B cell (primary cell): ENCODE data around the gene SCO2. TPM values are rescaled to one million over a fixed set of nuclear protein-coding genes. Genes with fewer than 3 reads are reported as not detected.

ENCODE experiments used
- ATAC-seq: fragments of 200-7000 bp; cut with Tn5 transposase; one replicate; pipeline ENCODE4 v1.10.0; 2021; ENCODE audit warnings: low read depth, mild to moderate bottlenecking, moderate number of reproducible peaks, moderate library complexity
- CTCF ChIA-PET: fragments of 350-600 bp; sonication (Branson Sonifier 250); formaldehyde crosslinking; loops from one replicate; lab custom pipeline; 2021; ENCODE audit warnings: antibody characterized with exemption, inconsistent platforms; lab: Charles Lee
- POLR2A ChIA-PET: fragments of 350-600 bp; sonication (Branson Sonifier 250); formaldehyde crosslinking; loops from one replicate; lab custom pipeline; 2021; ENCODE audit warnings: antibody characterized with exemption; lab: Charles Lee
- DNase-seq: peaks from one replicate; pipeline ENCODE4 v3.0.0; 2013
- H2AFZ ChIP-seq: 2 replicates; pipeline ENCODE4 v1.6.1; 2012; ENCODE audit warnings: mild to moderate bottlenecking, low read depth, low read length; ENCODE audit not compliant: insufficient read depth, poor library complexity, severe bottlenecking
- H3K27ac ChIP-seq, 2 donors: 1 replicate in 1 of 2; 2 replicates in 1 of 2; pipeline ENCODE4 v1.5.1; 2012 to 2013; ENCODE audit warnings: low read length in 2 of 2, mild to moderate bottlenecking in 2 of 2, moderate library complexity in 1 of 2
- H3K27me3 ChIP-seq, 4 experiments: fragments of 200-600 bp in 1 of 4; sonication (generic) in 1 of 4; replicated peaks in 1 of 4; 1 replicate in 2 of 4; 2 replicates in 2 of 4; pipeline versions ENCODE4 v1.6.1 to v1.7.0; 2013 to 2016; ENCODE audit warnings: low read length in 3 of 4, mild to moderate bottlenecking in 2 of 4, mixed read lengths in 1 of 4, moderate library complexity in 1 of 4; ENCODE audit not compliant: insufficient read depth in 4 of 4, control insufficient read depth in 3 of 4; ENCODE audit errors: control extremely low read depth in 1 of 4
- H3K36me3 ChIP-seq, 2 experiments: replicated peaks in 1 of 2; 1 replicate in 1 of 2; 2 replicates in 1 of 2; pipeline versions ENCODE4 v1.6.1 to v1.7.1; 2013; ENCODE audit warnings: low read length in 1 of 2; ENCODE audit not compliant: insufficient read depth in 2 of 2, control insufficient read depth in 1 of 2; ENCODE audit errors: control extremely low read depth in 1 of 2, extremely low read depth in 1 of 2
- H3K4me1 ChIP-seq, 2 donors: fragments of 200-600 bp in 1 of 2; sonication (generic) in 1 of 2; 1 replicate in 1 of 2; 2 replicates in 1 of 2; pipeline versions ENCODE4 v1.5.1 to v1.6.1; 2013 to 2017; ENCODE audit warnings: low read length in 2 of 2; ENCODE audit not compliant: control insufficient read depth in 2 of 2, insufficient read depth in 2 of 2
- H3K4me2 ChIP-seq: replicated peaks from 2 replicates; pipeline ENCODE3; 2012; ENCODE audit warnings: mild to moderate bottlenecking, low read depth, low read length; ENCODE audit not compliant: poor library complexity, severe bottlenecking
- H3K4me3 ChIP-seq, 5 experiments: fragments of 200-600 bp in 1 of 5; sonication (generic) in 1 of 5; 1 replicate in 3 of 5; 2 replicates in 2 of 5; pipeline versions ENCODE4 v1.5.1 to v1.7.0; 2011 to 2016; ENCODE audit warnings: low read length in 4 of 5, mild to moderate bottlenecking in 4 of 5, low read depth in 2 of 5, control low read depth in 1 of 5, moderate library complexity in 1 of 5; ENCODE audit not compliant: insufficient read depth in 1 of 5; ENCODE audit errors: control extremely low read depth in 1 of 5, extremely low read depth in 1 of 5
- H3K79me2 ChIP-seq: fragments of 200-600 bp; sonication (generic); one replicate; pipeline ENCODE4 v1.6.0; 2016; ENCODE audit warnings: low read length; ENCODE audit not compliant: control insufficient read depth, insufficient read depth
- H3K9ac ChIP-seq: fragments of 200-600 bp; sonication (generic); 2 replicates; pipeline ENCODE4 v1.6.1; 2017; ENCODE audit warnings: mild to moderate bottlenecking, low read length, moderate library complexity
- H3K9me3 ChIP-seq, 3 donors: one replicate each; pipeline versions ENCODE4 v1.6.1 to v1.7.1; 2013; ENCODE audit warnings: low read length in 2 of 3; ENCODE audit not compliant: control insufficient read depth in 2 of 3, insufficient read depth in 1 of 3; ENCODE audit errors: control extremely low read depth in 1 of 3
- H4K20me1 ChIP-seq: 2 replicates; pipeline ENCODE4 v1.6.0; 2012; ENCODE audit warnings: mild to moderate bottlenecking, low read length; ENCODE audit not compliant: insufficient read depth, control insufficient read depth, poor library complexity, severe bottlenecking
- H3K27ac Mint-ChIP-seq: one replicate; pipeline ENCODE4 v1.8.0; 2021; ENCODE audit warnings: mixed read lengths
- H3K27me3 Mint-ChIP-seq: one replicate; pipeline ENCODE4 v1.8.0; 2021; ENCODE audit warnings: mixed read lengths
- H3K4me1 Mint-ChIP-seq: one replicate; pipeline ENCODE4 v1.8.0; 2021; ENCODE audit warnings: mixed read lengths
- H3K4me3 Mint-ChIP-seq: one replicate; pipeline ENCODE4 v1.8.0; 2021; ENCODE audit warnings: mixed read lengths
- H3K9me3 Mint-ChIP-seq: one replicate; pipeline ENCODE4 v1.8.0; 2022; ENCODE audit warnings: mixed read lengths; ENCODE audit not compliant: insufficient read depth
- EZH2 ChIP-seq: IDR thresholded peaks from 2 replicates; pipeline ENCODE4 v1.6.1; 2012; ENCODE audit warnings: borderline replicate concordance, low read depth, mild to moderate bottlenecking, moderate library complexity, low read length; ENCODE audit not compliant: insufficient read depth, poor library complexity, severe bottlenecking
- WGBS: methylation state at CpG from one replicate; pipeline ENCODE4 v1.1.5; 2013; ENCODE audit warnings: missing lambda C conversion rate; ENCODE audit not compliant: insufficient coverage; 5-methylcytosine and 5-hydroxymethylcytosine counted together
- intact Hi-C: fragments of 100-400 bp; cut with micrococcal nuclease; formaldehyde crosslinking; loops from one replicate; pipeline ENCODE4 v1.10.0; 2022
- polyA plus RNA-seq: library from polyadenylated mRNA; depleted of rRNA; stranded (reverse); fragments of >200 nt; gene quantifications from 2 replicates; pipeline ENCODE4 v1.2.3, GENCODE V29; 2012
- total RNA-seq, 2 donors: library from RNA; stranded (reverse); fragments of 120-200 nt in 1 of 2; gene quantifications; 1 replicate in 1 of 2; 2 replicates in 1 of 2; pipeline versions ENCODE4 v1.2.3 to v1.2.4, GENCODE V29; 2013 to 2022
- TF ChIP-seq, protein P1 (sequence below): fragments of 200-600 bp; IDR thresholded peaks from one replicate; pipeline ENCODE4 v1.8.0; 2022; ENCODE audit warnings: antibody characterized with exemption, mild to moderate bottlenecking

SCO2 gene
- total and polyA plus RNA-seq, 2 donors (not counting 1 experiment from before 2014, with no cell fraction given), result 1.1 to 14.2 TPM

DNA sequence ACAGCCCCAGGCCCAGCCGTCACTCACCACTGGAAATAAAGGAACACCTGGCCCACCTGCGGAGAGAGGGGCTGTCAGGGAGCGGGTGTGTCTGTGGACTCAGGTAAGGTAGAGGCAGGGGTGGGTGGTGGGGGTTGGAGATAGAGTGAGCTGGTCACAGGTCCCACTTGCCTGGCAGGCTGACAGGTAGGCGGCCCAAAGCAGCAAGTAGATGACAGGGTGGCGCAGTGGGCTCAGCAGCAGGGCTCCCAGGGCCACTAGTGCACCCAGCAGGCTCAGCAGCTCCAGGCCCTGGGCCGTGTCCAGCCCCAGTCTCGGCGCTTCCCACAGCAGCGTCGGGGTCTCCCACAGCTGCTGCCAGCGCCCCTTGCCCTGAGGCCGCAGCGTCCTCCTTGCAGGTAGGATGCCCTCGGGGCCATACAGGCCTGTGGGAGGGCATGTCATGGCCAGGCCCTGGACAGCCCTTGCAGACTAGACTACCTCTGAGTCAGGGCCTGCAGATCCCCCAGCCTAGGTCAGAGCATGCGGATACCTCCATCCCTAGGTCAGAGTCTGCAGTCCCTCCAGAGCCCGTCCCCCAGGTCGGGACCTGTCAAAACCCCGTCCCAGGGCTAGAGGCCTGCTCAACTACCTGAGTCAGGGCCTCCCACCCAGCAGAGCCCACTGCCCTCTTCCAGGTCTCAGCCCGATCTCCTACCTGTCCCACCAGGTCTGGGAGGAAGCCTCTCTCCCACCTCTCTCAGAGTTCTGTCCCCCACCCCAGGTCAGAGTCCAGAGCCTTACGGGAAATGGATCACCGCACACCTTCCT lies 18.6 kb downstream of the SCO2 start:
- Histone ChIP-seq H3K9me3 (no peaks in the 10 kb centered on the region), H3K27me3 (no peaks in the 10 kb centered on the region), H2AFZ (peak overlapping the region; percentile 78), H3K9ac (peak overlapping the region; percentile 81), H4K20me1 (peaks cover 30% of the 10 kb centered on the region), H3K4me3 (peak overlapping the region; percentile 38 to 92 (median 91)), H3K27ac (peak overlapping the region; percentile 85 to 87), H3K4me2 (peak overlapping the region; percentile 93), H3K79me2 (peaks cover 47% of the 10 kb centered on the region), H3K4me1 (peaks cover 19 to 29% of the 10 kb centered on the region in 2 donors), H3K36me3 (peaks cover 0 to 32% of the 10 kb centered on the region in 2 experiments)
- H3K9me3 Mint-ChIP-seq, result no peaks in the 10 kb centered on the region
- H3K27me3 Mint-ChIP-seq, result no peaks in the 10 kb centered on the region
- 55% methylated on average over 18 of the region's 21 CpGs for WGBS
- ATAC-seq (no peak), DNase-seq (no peak)
- TF ChIP-seq, protein P1, sequence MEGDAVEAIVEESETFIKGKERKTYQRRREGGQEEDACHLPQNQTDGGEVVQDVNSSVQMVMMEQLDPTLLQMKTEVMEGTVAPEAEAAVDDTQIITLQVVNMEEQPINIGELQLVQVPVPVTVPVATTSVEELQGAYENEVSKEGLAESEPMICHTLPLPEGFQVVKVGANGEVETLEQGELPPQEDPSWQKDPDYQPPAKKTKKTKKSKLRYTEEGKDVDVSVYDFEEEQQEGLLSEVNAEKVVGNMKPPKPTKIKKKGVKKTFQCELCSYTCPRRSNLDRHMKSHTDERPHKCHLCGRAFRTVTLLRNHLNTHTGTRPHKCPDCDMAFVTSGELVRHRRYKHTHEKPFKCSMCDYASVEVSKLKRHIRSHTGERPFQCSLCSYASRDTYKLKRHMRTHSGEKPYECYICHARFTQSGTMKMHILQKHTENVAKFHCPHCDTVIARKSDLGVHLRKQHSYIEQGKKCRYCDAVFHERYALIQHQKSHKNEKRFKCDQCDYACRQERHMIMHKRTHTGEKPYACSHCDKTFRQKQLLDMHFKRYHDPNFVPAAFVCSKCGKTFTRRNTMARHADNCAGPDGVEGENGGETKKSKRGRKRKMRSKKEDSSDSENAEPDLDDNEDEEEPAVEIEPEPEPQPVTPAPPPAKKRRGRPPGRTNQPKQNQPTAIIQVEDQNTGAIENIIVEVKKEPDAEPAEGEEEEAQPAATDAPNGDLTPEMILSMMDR, result no peak
- TF ChIP-seq EZH2, result no peak
- ChIA-PET POLR2A (interaction anchor here (0.5 to 1.9 kb wide), 9 partner anchors 14 to 114 kb away, joined by 3 to 20 read pairs (median 8); partner anchors contain the start of genes CHKB and TYMP), CTCF (interaction anchor here (1.2 to 5.8 kb wide), 4 partner anchors 12 to 164 kb away, joined by 3 to 71 read pairs (median 6); partner anchors contain the start of genes SCO2 and SYCE3)
- H3K4me1 Mint-ChIP-seq, result peaks cover 27% of the 10 kb centered on the region
- peak overlapping the region; percentile 95 for H3K4me3 Mint-ChIP-seq
- intact Hi-C loops, result loop anchor here (1.0 to 5.0 kb wide), 2 partner anchors 38 to 165 kb away; partner anchors contain the start of gene PPP6R2
- H3K27ac Mint-ChIP-seq, result peak overlapping the region; percentile 90
